Prostate gland (tissue), 2 donors: ENCODE results near the gene DCLK2. TPM values are rescaled to one million over a fixed set of nuclear protein-coding genes. Genes with fewer than 3 reads are reported as not detected.
"Not testable (repeated sequence)": the region's sequence is repeated elsewhere in the genome, so short reads cannot be mapped to it uniquely, and the experiment has no call there.

Experiments
- DNase-seq: peaks from one replicate; pipeline ENCODE4 v3.0.0-alpha.2; 2019; ENCODE audit warnings: low spot score
- H3K27ac ChIP-seq, 2 donors: fragments of 200-600 bp; sonication (generic); 2 replicates each; pipeline ENCODE4 v1.5.1; 2017 to 2019
- H3K27me3 ChIP-seq: fragments of 200-600 bp; sonication (generic); replicated peaks from 2 replicates; pipeline ENCODE4 v1.5.1; 2019; ENCODE audit not compliant: insufficient read depth
- H3K36me3 ChIP-seq, 2 donors: fragments of 200-600 bp; sonication (generic); 1 replicate in 1 of 2; 2 replicates in 1 of 2; pipeline versions ENCODE4 v1.5.1 to v1.8.1; 2017 to 2019
- H3K4me1 ChIP-seq: fragments of 200-600 bp; sonication (generic); replicated peaks from 2 replicates; pipeline ENCODE4 v1.5.1; 2019
- H3K4me3 ChIP-seq, 2 donors: fragments of 200-600 bp; sonication (generic); 2 replicates each; pipeline ENCODE4 v1.5.1; 2017 to 2019
- H3K9me3 ChIP-seq: fragments of 200-600 bp; sonication (generic); 2 replicates; pipeline ENCODE4 v1.5.1; 2017
- POLR2A ChIP-seq: fragments of 450-650 bp; IDR thresholded peaks from one replicate; pipeline ENCODE4 v1.6.1; 2016; ENCODE audit warnings: antibody characterized with exemption, mild to moderate bottlenecking
- POLR2AphosphoS5 ChIP-seq: sonication (generic); formaldehyde crosslinking; IDR thresholded peaks from one replicate; pipeline ENCODE4 v1.6.1; 2017; ENCODE audit warnings: antibody characterized with exemption
- WGBS: methylation state at CpG from one replicate; pipeline ENCODE4 v1.1.5; 2018; 5-methylcytosine and 5-hydroxymethylcytosine counted together
- intact Hi-C: fragments of 100-400 bp; cut with DNase I; formaldehyde crosslinking; loops from one replicate; pipeline ENCODE4 v1.14.2; 2022
- total RNA-seq, 2 donors: library from RNA; depleted of rRNA; stranded (reverse); fragments of >200 nt; gene quantifications; one replicate each; pipeline ENCODE4 v1.1.0, GENCODE V29; 2016
- TF ChIP-seq, protein P1 (sequence below), 4 experiments: fragments of 200-600 bp in 2 of 4; fragments of 450-650 bp in 2 of 4; sonication (generic) in 2 of 4; IDR thresholded peaks; 1 replicate in 3 of 4; 2 replicates in 1 of 4; pipeline ENCODE4 v1.5.1; 2016 to 2019; ENCODE audit warnings: antibody characterized with exemption in 4 of 4, mild to moderate bottlenecking in 2 of 4, moderate library complexity in 2 of 4

Gene DCLK2
- total RNA-seq, 2 donors from 2014 or later = 3.3 to 18.6 TPM

- Histone ChIP-seq H3K4me1 (no peaks in the 10 kb centered on the region), H3K36me3 (no peaks in the 10 kb centered on the region), H3K27me3 (no peaks in the 10 kb centered on the region), H3K27ac (no peak overlapping the region), H3K9me3 (no peaks in the 10 kb centered on the region), H3K4me3 (no peak overlapping the region)
- intact Hi-C loops = no loop called here
- DNase-seq = no peak
- TF ChIP-seq POLR2AphosphoS5 (no peak), POLR2A (no peak)
- TF ChIP-seq, protein P1, sequence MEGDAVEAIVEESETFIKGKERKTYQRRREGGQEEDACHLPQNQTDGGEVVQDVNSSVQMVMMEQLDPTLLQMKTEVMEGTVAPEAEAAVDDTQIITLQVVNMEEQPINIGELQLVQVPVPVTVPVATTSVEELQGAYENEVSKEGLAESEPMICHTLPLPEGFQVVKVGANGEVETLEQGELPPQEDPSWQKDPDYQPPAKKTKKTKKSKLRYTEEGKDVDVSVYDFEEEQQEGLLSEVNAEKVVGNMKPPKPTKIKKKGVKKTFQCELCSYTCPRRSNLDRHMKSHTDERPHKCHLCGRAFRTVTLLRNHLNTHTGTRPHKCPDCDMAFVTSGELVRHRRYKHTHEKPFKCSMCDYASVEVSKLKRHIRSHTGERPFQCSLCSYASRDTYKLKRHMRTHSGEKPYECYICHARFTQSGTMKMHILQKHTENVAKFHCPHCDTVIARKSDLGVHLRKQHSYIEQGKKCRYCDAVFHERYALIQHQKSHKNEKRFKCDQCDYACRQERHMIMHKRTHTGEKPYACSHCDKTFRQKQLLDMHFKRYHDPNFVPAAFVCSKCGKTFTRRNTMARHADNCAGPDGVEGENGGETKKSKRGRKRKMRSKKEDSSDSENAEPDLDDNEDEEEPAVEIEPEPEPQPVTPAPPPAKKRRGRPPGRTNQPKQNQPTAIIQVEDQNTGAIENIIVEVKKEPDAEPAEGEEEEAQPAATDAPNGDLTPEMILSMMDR (IDR thresholded peaks at IDR 0.05) = no peak
- 88% methylated on average over 1 of the region's 1 CpG for WGBS
These were observed 79.8 kb downstream of the DCLK2 start for GRCh38 chr4:150158041-150158440.

DNA sequence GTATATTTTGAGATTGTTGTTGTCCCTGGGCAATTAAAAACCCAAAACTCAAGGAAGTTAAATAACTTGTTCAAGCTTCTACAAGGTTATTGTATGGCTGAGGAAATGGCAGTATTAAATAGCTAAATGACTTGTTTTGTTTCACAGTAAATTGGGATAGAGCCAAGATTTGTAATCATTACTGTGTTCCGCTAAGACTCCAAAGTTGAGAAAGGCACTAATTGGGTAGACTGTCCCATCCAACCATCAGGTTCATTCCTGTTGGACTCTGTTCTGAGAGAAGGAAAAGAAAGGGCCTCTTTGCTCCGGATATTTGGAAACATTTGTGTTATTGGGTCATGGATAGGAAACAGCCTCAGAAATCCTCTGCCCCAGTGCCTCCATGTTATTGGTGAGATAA is 82.2 kb downstream of the DCLK2 start:
- H3K27me3 ChIP-seq = no peaks in the 10 kb centered on the region
- H3K36me3 ChIP-seq = no peaks in the 10 kb centered on the region
- WGBS = 84% methylated on average over 2 of the region's 2 CpGs
- no peak overlapping the region for H3K27ac ChIP-seq
- no peaks in the 10 kb centered on the region for H3K9me3 ChIP-seq
- TF ChIP-seq POLR2AphosphoS5 (no peak), POLR2A (no peak)
- TF ChIP-seq, protein P1 (IDR thresholded peaks at IDR 0.05) = no peak
- intact Hi-C loops = no loop called here
- no peak for DNase-seq
- H3K4me3 ChIP-seq = no peak overlapping the region
- H3K4me1 ChIP-seq = no peaks in the 10 kb centered on the region

- H3K9me3 ChIP-seq = no peaks in the 10 kb centered on the region
- intact Hi-C loops = no loop called here
- TF ChIP-seq POLR2A (no peak), POLR2AphosphoS5 (no peak)
- TF ChIP-seq, protein P1 (IDR thresholded peaks at IDR 0.05) = no peak
- no peaks in the 10 kb centered on the region for H3K4me1 ChIP-seq
- H3K27ac ChIP-seq = no peak overlapping the region
- H3K4me3 ChIP-seq = no peak overlapping the region
- DNase-seq = no peak
- no peaks in the 10 kb centered on the region for H3K36me3 ChIP-seq
- no peaks in the 10 kb centered on the region for H3K27me3 ChIP-seq
These were observed 82.9 kb downstream of the DCLK2 start for GRCh38 chr4:150161109-150161508.

DNA sequence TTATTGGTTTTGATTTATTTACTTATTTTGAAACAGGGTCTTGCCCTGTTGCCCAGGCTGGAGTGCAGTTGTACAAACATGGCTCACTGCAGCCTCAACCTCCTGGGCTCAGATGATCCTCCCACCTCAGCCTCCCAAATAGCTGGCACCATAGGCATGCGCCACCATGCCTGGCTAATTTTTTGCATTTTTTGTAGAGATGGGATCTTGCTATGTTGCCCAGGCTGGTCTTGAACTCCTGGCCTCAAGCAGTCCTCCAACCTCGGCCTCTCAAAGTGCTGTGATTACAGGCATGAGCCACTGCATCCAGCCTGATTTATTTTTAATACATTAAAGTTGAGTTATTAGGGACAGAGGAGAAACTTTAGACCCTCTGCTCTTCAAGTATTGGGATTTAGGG is 83.8 kb downstream of the DCLK2 start:
- not testable (repeated sequence) for DNase-seq

DNA sequence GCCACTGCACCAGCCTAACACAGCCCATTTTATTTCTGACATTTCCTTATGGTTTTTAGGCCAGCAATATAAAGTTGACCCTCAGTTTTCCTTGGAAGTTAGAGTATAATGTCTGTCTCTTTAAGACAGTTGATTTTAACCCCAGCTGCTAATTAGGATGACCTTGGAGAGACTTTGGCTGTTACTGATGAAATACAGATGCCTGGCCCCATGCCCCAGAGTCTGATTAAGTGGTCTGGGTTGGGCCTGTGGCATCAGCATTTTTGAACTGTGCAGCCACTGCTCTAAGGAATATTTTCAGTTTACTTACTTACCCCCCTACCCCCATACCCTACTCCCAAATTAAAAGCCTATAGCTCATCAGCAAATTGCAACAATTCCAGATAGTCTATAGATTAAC is 85.8 kb downstream of the DCLK2 start:
- no peaks in the 10 kb centered on the region for H3K27me3 ChIP-seq
- H3K27ac ChIP-seq = no peak overlapping the region
- intact Hi-C loops = no loop called here
- TF ChIP-seq, protein P1 (IDR thresholded peaks at IDR 0.05) = no peak
- TF ChIP-seq POLR2AphosphoS5 (no peak), POLR2A (no peak)
- H3K9me3 ChIP-seq = no peaks in the 10 kb centered on the region
- no peak for DNase-seq
- no peaks in the 10 kb centered on the region for H3K4me1 ChIP-seq
- no peaks in the 10 kb centered on the region for H3K36me3 ChIP-seq
- no peak overlapping the region for H3K4me3 ChIP-seq

More for the DNA sequence above, 83.8 kb downstream of the DCLK2 start:
- H3K27me3 ChIP-seq, H3K4me1 ChIP-seq, intact Hi-C loops, H3K27ac ChIP-seq, H3K36me3 ChIP-seq, H3K9me3 ChIP-seq, H3K4me3 ChIP-seq: not testable (repeated sequence)
- WGBS = 95% methylated on average over 2 of the region's 2 CpGs
